ENCODE results near the gene EXOC3L1. TPM values are rescaled to one million over a fixed set of nuclear protein-coding genes. Genes with fewer than 3 reads are reported as not detected.

EXOC3L1 gene
- total RNA-seq, 4 donors from 2014 or later, result 3.0 to 6.7 TPM; not detected in 2

GRCh38 chr16:67157106-67157748 lies 32.7 kb downstream of the EXOC3L1 start:
- no peak for DNase-seq
- Histone ChIP-seq H3K27ac (peak overlapping the region in 3 of 4 donors; percentile 90 to 93 (median 92)), H3K36me3 (no peaks in the 10 kb centered on the region), H3K9me3 (no peaks in the 10 kb centered on the region), H3K27me3 (peaks cover 9% of the 10 kb centered on the region), H3K4me3 (no peak overlapping the region), H3K4me1 (peaks cover 12 to 53% (median 40%) of the 10 kb centered on the region in 4 donors)
- in situ Hi-C loops (cut with MboI; ENCODE audit: low pct_ligation_motif_present in 1 of 4, low pct_unique_long_range_greater_than_20kb in 1 of 4, low sequenced_read_pairs in 3 of 4) (loop anchor here in 3 of 4 donors (10.0 to 25.0 kb wide), 3 partner anchors 142 to 195 kb away; partner anchors contain the start of genes CES3 (in 1 of the 3) and CES4A (in 1 of the 3)), intact Hi-C loops (cut with DNase I; ENCODE audit: low total_unique reads) (loop anchor here (2.0 kb wide), 1 partner anchor 178 kb away; no protein-coding TSS in a partner anchor)
- TF ChIP-seq POLR2A (IDR thresholded peaks at IDR 0.05), result no peak
- no peak for TF ChIP-seq POLR2AphosphoS5 (IDR thresholded peaks at IDR 0.05)
- no peak for TF ChIP-seq EP300 (IDR thresholded peaks at IDR 0.05; ENCODE audit: low read depth)
- no peak for TF ChIP-seq CTCF (IDR thresholded peaks at IDR 0.05)
- whole genome bisulfite sequencing, 2 donors (ENCODE audit: low coverage in 1 of 2), result 83 to 88% methylated on average over 3 to 7 of the region's 7 CpGs

- Histone ChIP-seq H3K4me1 (peaks cover 11 to 48% (median 38%) of the 10 kb centered on the region in 4 donors), H3K9me3 (no peaks in the 10 kb centered on the region), H3K27me3 (no peaks in the 10 kb centered on the region), H3K36me3 (no peaks in the 10 kb centered on the region), H3K27ac (no peak overlapping the region), H3K4me3 (no peak overlapping the region)
- in situ Hi-C loops (cut with MboI; ENCODE audit: low pct_ligation_motif_present in 1 of 4, low pct_unique_long_range_greater_than_20kb in 1 of 4, low sequenced_read_pairs in 3 of 4), result loop anchor here in 3 of 4 donors (10.0 to 25.0 kb wide), 3 partner anchors 141 to 194 kb away; partner anchors contain the start of genes CES3 (in 1 of the 3) and CES4A (in 1 of the 3)
- TF ChIP-seq EP300 (IDR thresholded peaks at IDR 0.05; ENCODE audit: low read depth), result no peak
- no peak for TF ChIP-seq CTCF (IDR thresholded peaks at IDR 0.05)
- intact Hi-C loops (cut with DNase I; ENCODE audit: low total_unique reads), result loop anchor here (2.0 kb wide), 1 partner anchor 177 kb away; no protein-coding TSS in a partner anchor
- no peak for DNase-seq
- WGBS, 2 donors (ENCODE audit: low coverage in 1 of 2), result 0 to 56% methylated on average over 1 to 15 of the region's 15 CpGs
These were observed 33.6 kb downstream of the EXOC3L1 start for GRCh38 chr16:67156143-67156844.

GRCh38 chr16:67155295-67156142 lies 34.4 kb downstream of the EXOC3L1 start:
- intact Hi-C loops (cut with DNase I; ENCODE audit: low total_unique reads) (loop anchor here (2.0 kb wide), 1 partner anchor 177 kb away; no protein-coding TSS in a partner anchor), in situ Hi-C loops (cut with MboI; ENCODE audit: low pct_ligation_motif_present in 1 of 4, low pct_unique_long_range_greater_than_20kb in 1 of 4, low sequenced_read_pairs in 3 of 4) (loop anchor here in 3 of 4 donors (10.0 to 25.0 kb wide), 3 partner anchors 141 to 193 kb away; partner anchors contain the start of genes CES3 (in 1 of the 3) and CES4A (in 1 of the 3))
- peak overlapping the region in 2 of 4 donors; percentile 12 to 30 for H3K4me3 ChIP-seq
- 23 to 43% methylated on average over 4 to 40 of the region's 74 CpGs for WGBS, 2 donors (ENCODE audit: low coverage in 1 of 2)
- H3K9me3 ChIP-seq, result no peaks in the 10 kb centered on the region
- TF ChIP-seq EP300 (IDR thresholded peaks at IDR 0.05; ENCODE audit: low read depth) (no peak), POLR2AphosphoS5 (IDR thresholded peaks at IDR 0.05) (peak in 1 of 3 donors; percentile 26), POLR2A (IDR thresholded peaks at IDR 0.05) (no peak), CTCF (IDR thresholded peaks at IDR 0.05) (peak; percentile 56 to 98 (median 96))
- peaks cover 11 to 49% (median 38%) of the 10 kb centered on the region in 4 donors for H3K4me1 ChIP-seq
- no peak overlapping the region for H3K27ac ChIP-seq
- DNase-seq, result peak; percentile 80
- no peaks in the 10 kb centered on the region for H3K36me3 ChIP-seq
- H3K27me3 ChIP-seq, result peaks cover 5% of the 10 kb centered on the region
